ENCODE measurements around the gene SUSD1. TPM values are rescaled to one million over a fixed set of nuclear protein-coding genes. Genes with fewer than 3 reads are reported as not detected.
"Not testable (repeated sequence)": the region's sequence is repeated elsewhere in the genome, so short reads cannot be mapped to it uniquely, and the experiment has no call there.

The SUSD1 gene
- total and polyA plus RNA-seq, 9 of the 15 experiments (the other 6 are each of a cell fraction or from before 2014, with no cell fraction given) = 10.9 to 44.4 (median 36.1) TPM

DNA sequence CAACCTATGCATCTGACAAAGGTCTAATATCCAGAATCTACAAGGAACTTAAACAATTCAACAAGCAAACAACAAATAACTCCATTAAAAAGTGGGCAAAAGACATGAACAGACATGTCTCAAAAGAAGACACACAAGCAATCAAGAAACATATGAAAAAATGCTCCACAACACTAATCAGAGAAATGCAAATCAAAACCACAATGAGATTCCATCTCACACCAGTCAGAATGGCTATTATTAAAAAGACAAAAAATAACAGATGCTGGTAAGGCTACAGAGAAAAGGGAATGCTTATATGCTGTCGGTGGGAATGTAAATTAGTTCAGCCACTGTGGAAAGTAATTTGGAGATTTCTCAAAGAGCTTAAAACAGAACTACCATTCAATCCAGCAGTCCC lies 41.3 kb downstream of the SUSD1 start:
- H3K4me1 ChIP-seq (replicated peaks in 1 of 2; ENCODE audit: control insufficient read depth in 2 of 2, insufficient read depth in 2 of 2, low read length in 2 of 2); H3K4me2 ChIP-seq (ENCODE audit: insufficient read depth, low read length); H4K20me1 ChIP-seq (replicated peaks; ENCODE audit: control insufficient read depth, insufficient read depth, low read length); H3K27ac ChIP-seq (ENCODE audit: extremely low read depth, low read depth, low read length); H3K27me3 ChIP-seq (ENCODE audit: control insufficient read depth in 2 of 2, insufficient read depth in 2 of 2, low read length in 2 of 2); DNase-seq (ENCODE audit: extremely low read depth in 1 of 4, low spot score in 3 of 4); H3K9me1 ChIP-seq (ENCODE audit: control insufficient read depth, insufficient read depth, low read length); ATAC-seq; CTCF ChIA-PET (ENCODE audit: low intra/inter-chr PET ratio); POLR2A ChIA-PET; H3K4me3 ChIP-seq; in situ Hi-C loops (cut with MboI); H2AFZ ChIP-seq (ENCODE audit: low read depth, low read length); intact Hi-C loops (cut with micrococcal nuclease); FAIRE-seq; H3K79me2 ChIP-seq (ENCODE audit: control insufficient read depth, insufficient read depth, low read length); H3K9ac ChIP-seq (ENCODE audit: insufficient read depth in 1 of 2, low read depth in 2 of 2, low read length in 2 of 2); BruUV-seq (replicated peaks); H3K9me3 ChIP-seq (replicated peaks; ENCODE audit: control insufficient read depth, insufficient read depth, low read depth, low read length): not testable (repeated sequence)
- WGBS (ENCODE audit: insufficient coverage, low coverage, missing lambda C conversion rate) = 100% methylated on average over 1 of the region's 1 CpG
- peaks cover 68% of the 10 kb centered on the region for H3K36me3 ChIP-seq (ENCODE audit: control insufficient read depth, insufficient read depth, low read length)

DNA sequence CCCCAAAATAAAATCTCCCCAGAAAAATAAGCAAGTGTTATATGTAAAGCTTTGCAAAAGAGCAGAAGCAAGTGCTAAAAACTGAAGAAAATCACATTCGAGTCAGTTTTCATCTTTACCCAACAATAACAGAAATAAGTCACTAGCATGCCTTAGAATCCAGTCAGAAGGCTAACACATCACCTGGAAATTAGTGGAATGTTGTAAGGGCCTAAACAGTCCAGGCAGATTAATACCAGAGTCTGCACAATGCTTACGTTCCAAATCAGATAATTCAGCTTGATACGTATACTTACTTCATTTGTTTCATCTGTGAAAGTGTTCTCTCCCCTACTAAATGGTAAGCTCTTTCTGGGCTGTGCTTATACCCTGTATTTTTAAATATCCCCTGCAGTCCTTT lies 42.7 kb downstream of the SUSD1 start:
- Histone ChIP-seq H3K9me1 (ENCODE audit: control insufficient read depth, insufficient read depth, low read length) (no peaks in the 10 kb centered on the region), H3K4me2 (ENCODE audit: insufficient read depth, low read length) (no peak overlapping the region), H3K36me3 (ENCODE audit: control insufficient read depth, insufficient read depth, low read length) (peaks cover 67% of the 10 kb centered on the region), H4K20me1 (replicated peaks; ENCODE audit: control insufficient read depth, insufficient read depth, low read length) (no peaks in the 10 kb centered on the region), H3K79me2 (ENCODE audit: control insufficient read depth, insufficient read depth, low read length) (peaks cover 6% of the 10 kb centered on the region), H3K9ac (ENCODE audit: insufficient read depth in 1 of 2, low read depth in 2 of 2, low read length in 2 of 2) (no peak overlapping the region), H3K4me3 (no peak overlapping the region), H3K4me1 (replicated peaks in 1 of 2; ENCODE audit: control insufficient read depth in 2 of 2, insufficient read depth in 2 of 2, low read length in 2 of 2) (no peaks in the 10 kb centered on the region), H2AFZ (ENCODE audit: low read depth, low read length) (no peak overlapping the region), H3K27me3 (ENCODE audit: control insufficient read depth in 2 of 2, insufficient read depth in 2 of 2, low read length in 2 of 2) (no peaks in the 10 kb centered on the region), H3K9me3 (replicated peaks; ENCODE audit: control insufficient read depth, insufficient read depth, low read depth, low read length) (no peaks in the 10 kb centered on the region), H3K27ac (ENCODE audit: extremely low read depth, low read depth, low read length) (no peak overlapping the region)
- BruUV-seq (replicated peaks) = no TSS peak
- WGBS (ENCODE audit: insufficient coverage, low coverage, missing lambda C conversion rate) = 95% methylated on average over 3 of the region's 3 CpGs
- DNase-seq (ENCODE audit: extremely low read depth in 1 of 4, low spot score in 3 of 4) = no peak
- no peak for FAIRE-seq
- no peak for ATAC-seq
- in situ Hi-C loops (cut with MboI) = no loop called here
- intact Hi-C loops (cut with micrococcal nuclease) = no loop called here
- TF ChIP-seq FOXK2 (conservative IDR thresholded peaks at IDR 0.05 in 1 of 2, IDR thresholded peaks at IDR 0.05 in 1 of 2; ENCODE audit: low read depth in 2 of 2) (no peak), MAFG (tag; conservative IDR thresholded peaks at IDR 0.05) (no peak)
- TF ChIP-seq, protein P1, sequence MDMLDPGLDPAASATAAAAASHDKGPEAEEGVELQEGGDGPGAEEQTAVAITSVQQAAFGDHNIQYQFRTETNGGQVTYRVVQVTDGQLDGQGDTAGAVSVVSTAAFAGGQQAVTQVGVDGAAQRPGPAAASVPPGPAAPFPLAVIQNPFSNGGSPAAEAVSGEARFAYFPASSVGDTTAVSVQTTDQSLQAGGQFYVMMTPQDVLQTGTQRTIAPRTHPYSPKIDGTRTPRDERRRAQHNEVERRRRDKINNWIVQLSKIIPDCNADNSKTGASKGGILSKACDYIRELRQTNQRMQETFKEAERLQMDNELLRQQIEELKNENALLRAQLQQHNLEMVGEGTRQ (CRISPR knock-in tag; IDR thresholded peaks at IDR 0.05) = no peak
- TF ChIP-seq, protein P2, sequence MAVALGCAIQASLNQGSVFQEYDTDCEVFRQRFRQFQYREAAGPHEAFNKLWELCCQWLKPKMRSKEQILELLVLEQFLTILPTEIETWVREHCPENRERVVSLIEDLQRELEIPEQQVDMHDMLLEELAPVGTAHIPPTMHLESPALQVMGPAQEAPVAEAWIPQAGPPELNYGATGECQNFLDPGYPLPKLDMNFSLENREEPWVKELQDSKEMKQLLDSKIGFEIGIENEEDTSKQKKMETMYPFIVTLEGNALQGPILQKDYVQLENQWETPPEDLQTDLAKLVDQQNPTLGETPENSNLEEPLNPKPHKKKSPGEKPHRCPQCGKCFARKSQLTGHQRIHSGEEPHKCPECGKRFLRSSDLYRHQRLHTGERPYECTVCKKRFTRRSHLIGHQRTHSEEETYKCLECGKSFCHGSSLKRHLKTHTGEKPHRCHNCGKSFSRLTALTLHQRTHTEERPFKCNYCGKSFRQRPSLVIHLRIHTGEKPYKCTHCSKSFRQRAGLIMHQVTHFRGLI (CRISPR knock-in tag; IDR thresholded peaks at IDR 0.05) = no peak
- CTCF ChIA-PET (ENCODE audit: low intra/inter-chr PET ratio) = no interaction called here
- POLR2A ChIA-PET = interaction anchor here (1.1 kb wide), 1 partner anchor 72 kb away, joined by 3 read pairs; no protein-coding TSS in a partner anchor

Data from K562 (cell line).